GM21423 (cell line): ENCODE measurements around the gene STAC.
"Not testable (repeated sequence)": the region's sequence is repeated elsewhere in the genome, so short reads cannot be mapped to it uniquely, and the experiment has no call there.

Experiments
- ATAC-seq: cut with Tn5 transposase; IDR thresholded peaks from one replicate; pipeline ENCODE4 v1.9.1; 2021; ENCODE audit warnings: mild to moderate bottlenecking, moderate library complexity; ENCODE audit not compliant: unreplicated experiment

Gene STAC

GRCh38 chr3:36562945-36563344, 182.6 kb downstream of the STAC start:
- no peak for ATAC-seq

GRCh38 chr3:36575241-36575640, 194.9 kb downstream of the STAC start:
- ATAC-seq = no peak

- not testable (repeated sequence) for ATAC-seq
Observed at GRCh38 chr3:36578418-36578817, 198.1 kb downstream of the STAC start.

- no peak for ATAC-seq
Observed at GRCh38 chr3:36579746-36580145, 199.4 kb downstream of the STAC start.

GRCh38 chr3:36580716-36581115, 200.4 kb downstream of the STAC start:
- no peak for ATAC-seq

- ATAC-seq = no peak
Observed at GRCh38 chr3:36591959-36592358, 211.7 kb downstream of the STAC start.

- ATAC-seq = no peak
Observed at GRCh38 chr3:36595511-36595910, 215.2 kb downstream of the STAC start.

- ATAC-seq = no peak
Observed at GRCh38 chr3:36596419-36596818, 216.1 kb downstream of the STAC start.

- ATAC-seq = no peak
Observed at GRCh38 chr3:36597422-36597821, 217.1 kb downstream of the STAC start.
